Mucosa of stomach (tissue), 1 donor: Measurements from ENCODE around the gene GLRX5.
"Not testable (repeated sequence)": the region's sequence is repeated elsewhere in the genome, so short reads cannot be mapped to it uniquely, and the experiment has no call there.

Experiments used
- H3K27me3 ChIP-seq: one replicate; pipeline ENCODE4 v1.7.0; 2013; ENCODE audit warnings: mild to moderate bottlenecking, low read length; ENCODE audit not compliant: control insufficient read depth, insufficient read depth
- H3K36me3 ChIP-seq: one replicate; pipeline ENCODE4 v1.7.0; 2013; ENCODE audit warnings: low read length; ENCODE audit not compliant: control insufficient read depth, insufficient read depth
- H3K4me1 ChIP-seq: one replicate; pipeline ENCODE4 v1.7.0; 2013; ENCODE audit warnings: mild to moderate bottlenecking, low read length; ENCODE audit not compliant: control insufficient read depth, insufficient read depth
- H3K4me3 ChIP-seq: one replicate; pipeline ENCODE4 v1.7.0; 2013; ENCODE audit warnings: low read length
- H3K9ac ChIP-seq: one replicate; pipeline ENCODE4 v1.7.0; 2013; ENCODE audit warnings: mild to moderate bottlenecking, low read length, moderate library complexity
- H3K9me3 ChIP-seq: one replicate; pipeline ENCODE4 v1.7.0; 2013; ENCODE audit warnings: mild to moderate bottlenecking, low read length, moderate library complexity; ENCODE audit not compliant: control insufficient read depth
- donor health status: Pancreatic carcinoma.

Gene GLRX5

DNA sequence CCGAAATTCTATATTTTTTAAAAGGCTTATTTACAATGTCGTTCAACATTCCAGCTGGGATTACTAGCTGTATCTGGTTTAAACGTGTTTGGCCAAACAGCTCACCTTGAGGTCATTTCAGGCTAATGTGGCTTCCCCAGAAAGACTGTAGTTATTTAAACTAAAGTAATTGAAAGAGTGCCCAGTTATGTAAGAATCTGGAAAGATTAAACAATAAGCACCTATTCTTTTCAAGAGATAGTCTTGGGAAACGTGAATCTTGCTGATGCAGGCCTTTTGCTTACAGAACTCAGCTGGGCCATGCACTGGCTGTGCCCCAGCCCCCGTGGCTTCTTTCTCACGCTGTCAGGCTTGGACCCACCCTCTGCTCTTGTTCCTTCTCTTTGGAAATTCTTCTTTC is 24.4 kb downstream of the GLRX5 start:
- H3K4me1 ChIP-seq = no peaks in the 10 kb centered on the region
- no peaks in the 10 kb centered on the region for H3K9me3 ChIP-seq
- no peak overlapping the region for H3K9ac ChIP-seq
- H3K4me3 ChIP-seq = no peak overlapping the region
- no peaks in the 10 kb centered on the region for H3K27me3 ChIP-seq
- H3K36me3 ChIP-seq = no peaks in the 10 kb centered on the region

DNA sequence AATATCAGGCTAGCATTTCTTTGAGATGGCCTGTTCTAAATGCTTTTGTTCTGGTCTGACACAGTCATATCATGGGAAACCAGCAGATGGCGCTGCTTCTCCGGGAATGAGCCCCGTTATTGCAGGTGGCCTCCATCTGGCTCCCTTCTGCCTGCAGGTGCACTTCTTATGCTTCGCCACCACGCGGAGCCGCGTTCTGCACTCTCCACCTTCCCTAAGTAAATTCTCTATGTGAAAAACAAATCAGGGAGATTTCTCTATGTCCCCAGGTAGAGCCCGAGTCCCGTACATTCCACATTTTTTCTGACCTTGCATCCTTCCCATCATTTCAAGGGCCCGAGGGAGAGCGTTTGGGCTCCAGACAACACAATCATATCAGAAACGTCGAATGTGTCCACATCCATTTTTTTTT is 26.2 kb downstream of the GLRX5 start:
- no peaks in the 10 kb centered on the region for H3K27me3 ChIP-seq
- H3K4me3 ChIP-seq = no peak overlapping the region
- H3K9me3 ChIP-seq = no peaks in the 10 kb centered on the region
- H3K4me1 ChIP-seq = no peaks in the 10 kb centered on the region
- H3K36me3 ChIP-seq = no peaks in the 10 kb centered on the region
- no peak overlapping the region for H3K9ac ChIP-seq

DNA sequence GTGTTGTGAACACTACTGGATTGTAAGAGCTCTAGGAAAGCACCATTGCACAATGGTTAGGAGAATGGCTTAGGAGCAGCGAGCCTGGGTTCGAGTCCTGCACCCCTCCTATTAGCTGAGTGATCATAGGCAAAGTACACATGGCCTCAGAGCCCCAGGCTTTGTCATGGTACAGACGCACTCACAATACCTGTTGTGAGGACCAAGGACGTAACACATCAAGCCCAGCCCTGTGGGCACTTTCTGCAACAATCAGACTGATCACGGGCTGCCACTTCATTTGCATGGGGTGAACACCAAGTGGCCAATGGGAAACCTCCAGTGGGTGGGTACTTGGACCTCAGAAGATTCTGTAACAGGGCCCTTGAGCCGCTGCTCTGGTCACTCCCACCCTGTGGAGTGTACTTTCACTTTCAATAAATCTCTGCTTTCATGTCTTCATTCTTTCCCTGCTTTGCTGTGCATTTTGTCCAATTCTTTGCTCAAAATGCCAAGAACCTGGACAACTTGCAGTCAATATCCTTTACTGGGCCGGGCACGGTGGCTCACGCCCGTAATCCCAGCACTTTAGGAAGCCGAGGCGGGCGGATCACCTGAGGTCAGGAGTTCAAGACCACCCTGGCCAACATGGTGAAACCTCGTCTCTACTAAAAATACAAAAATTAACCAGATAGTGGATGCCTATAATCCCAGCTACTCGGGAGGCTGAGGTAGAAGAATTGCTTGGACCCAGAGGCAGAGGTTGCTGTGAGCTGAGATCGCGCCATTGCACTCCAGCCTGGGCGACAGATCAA is 28.2 kb downstream of the GLRX5 start:
- Histone ChIP-seq H3K4me1 (no peaks in the 10 kb centered on the region), H3K27me3 (no peaks in the 10 kb centered on the region), H3K36me3 (no peaks in the 10 kb centered on the region), H3K4me3 (no peak overlapping the region), H3K9me3 (no peaks in the 10 kb centered on the region), H3K9ac (no peak overlapping the region)

DNA sequence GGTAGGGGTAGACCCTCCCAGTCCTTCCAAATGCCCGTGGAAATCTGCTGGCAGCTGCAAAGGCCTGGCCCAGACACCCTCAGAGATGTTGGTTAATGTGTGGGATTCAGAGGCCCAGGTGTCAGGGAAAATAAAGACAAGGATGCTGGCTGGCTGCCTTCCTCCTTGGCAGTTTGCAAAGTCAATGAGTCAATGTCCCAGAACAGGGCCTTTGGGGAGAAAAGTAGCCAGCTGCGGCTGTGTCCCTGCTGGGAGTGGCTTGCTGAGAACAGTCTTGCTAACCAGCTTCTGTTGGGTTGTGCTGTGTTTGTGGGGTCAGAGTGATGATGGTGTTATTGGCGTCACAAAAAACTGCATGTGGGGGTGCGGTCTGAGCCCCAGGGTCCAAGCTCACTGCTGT is 29.2 kb downstream of the GLRX5 start:
- Histone ChIP-seq H3K9me3 (no peaks in the 10 kb centered on the region), H3K4me1 (no peaks in the 10 kb centered on the region), H3K36me3 (no peaks in the 10 kb centered on the region), H3K4me3 (no peak overlapping the region), H3K27me3 (no peaks in the 10 kb centered on the region), H3K9ac (no peak overlapping the region)

DNA sequence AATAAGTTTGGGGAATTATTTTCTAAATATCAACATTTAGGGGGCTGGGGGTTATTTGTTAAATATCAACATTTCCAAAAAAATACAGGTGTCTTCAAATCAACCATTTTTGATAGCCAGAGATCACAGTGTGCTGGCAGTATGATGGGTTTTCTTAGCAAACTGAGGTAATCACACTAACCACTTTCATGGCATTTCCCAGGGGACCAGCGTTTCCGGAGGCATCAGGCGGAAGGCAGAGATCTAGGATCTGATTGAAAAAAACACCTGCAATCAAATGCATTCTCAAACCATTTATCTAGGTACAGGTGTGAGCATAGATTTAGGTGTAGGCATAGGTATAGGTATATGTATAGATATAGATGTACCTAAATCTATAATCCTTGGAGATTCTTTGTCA is 34.6 kb downstream of the GLRX5 start:
- no peaks in the 10 kb centered on the region for H3K36me3 ChIP-seq
- H3K9ac ChIP-seq = no peak overlapping the region
- no peaks in the 10 kb centered on the region for H3K4me1 ChIP-seq
- no peak overlapping the region for H3K4me3 ChIP-seq
- no peaks in the 10 kb centered on the region for H3K27me3 ChIP-seq
- H3K9me3 ChIP-seq = no peaks in the 10 kb centered on the region

DNA sequence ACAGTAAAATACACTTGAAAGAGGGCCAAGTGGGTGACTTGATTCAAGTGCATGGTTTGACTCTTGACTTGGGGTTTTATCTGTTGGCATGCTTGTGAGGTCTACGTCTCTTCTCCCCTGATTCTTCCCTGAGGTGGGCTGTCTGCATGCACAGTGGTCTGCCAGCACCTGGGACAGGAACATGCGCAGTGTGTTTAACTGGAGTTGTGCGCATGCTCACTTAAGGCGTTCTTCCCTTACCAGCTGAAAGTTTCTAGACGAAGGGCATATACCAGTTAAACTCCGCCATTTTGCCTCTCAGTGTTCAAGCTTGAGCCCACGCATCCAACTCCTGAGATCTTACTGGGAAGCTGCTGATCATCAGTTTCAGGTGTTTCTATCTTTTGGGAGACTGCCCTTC is 38.5 kb downstream of the GLRX5 start:
- no peak overlapping the region for H3K9ac ChIP-seq
- no peaks in the 10 kb centered on the region for H3K27me3 ChIP-seq
- H3K36me3 ChIP-seq = no peaks in the 10 kb centered on the region
- H3K4me3 ChIP-seq = no peak overlapping the region
- no peaks in the 10 kb centered on the region for H3K9me3 ChIP-seq
- H3K4me1 ChIP-seq = no peaks in the 10 kb centered on the region

DNA sequence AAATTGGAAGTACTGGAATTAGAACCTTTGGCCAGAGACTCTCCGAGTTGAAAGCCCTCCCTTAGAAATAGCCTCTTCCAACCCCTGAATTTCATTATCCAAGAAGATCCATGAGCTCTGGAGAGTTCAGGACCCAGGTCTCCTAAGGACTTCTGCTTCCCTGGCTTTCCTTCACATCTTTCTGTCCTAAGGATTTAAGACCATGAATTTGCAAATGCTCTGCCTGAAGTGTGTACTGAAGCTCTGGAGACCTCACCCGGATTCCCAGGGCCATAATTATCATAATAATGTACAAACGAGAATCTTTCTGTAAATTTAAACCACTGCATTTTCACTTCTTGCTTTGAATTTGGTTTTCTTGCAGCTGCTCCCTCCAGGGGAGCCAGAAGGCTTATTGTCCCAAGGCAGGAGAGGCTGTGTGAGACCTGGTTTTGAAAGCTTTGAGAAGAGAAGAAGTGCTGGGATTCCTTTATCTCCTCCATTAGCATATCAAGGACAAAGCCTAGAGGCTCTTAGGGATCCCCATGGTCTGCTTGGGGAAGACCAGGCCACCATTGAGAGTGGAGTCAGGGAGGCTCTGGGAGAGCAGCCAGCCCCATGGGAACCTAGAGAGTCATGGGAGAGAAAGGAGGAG is 41.1 kb downstream of the GLRX5 start:
- H3K4me1 ChIP-seq = no peaks in the 10 kb centered on the region
- H3K9me3 ChIP-seq = no peaks in the 10 kb centered on the region
- no peaks in the 10 kb centered on the region for H3K27me3 ChIP-seq
- H3K4me3 ChIP-seq = no peak overlapping the region
- no peaks in the 10 kb centered on the region for H3K36me3 ChIP-seq
- H3K9ac ChIP-seq = no peak overlapping the region

DNA sequence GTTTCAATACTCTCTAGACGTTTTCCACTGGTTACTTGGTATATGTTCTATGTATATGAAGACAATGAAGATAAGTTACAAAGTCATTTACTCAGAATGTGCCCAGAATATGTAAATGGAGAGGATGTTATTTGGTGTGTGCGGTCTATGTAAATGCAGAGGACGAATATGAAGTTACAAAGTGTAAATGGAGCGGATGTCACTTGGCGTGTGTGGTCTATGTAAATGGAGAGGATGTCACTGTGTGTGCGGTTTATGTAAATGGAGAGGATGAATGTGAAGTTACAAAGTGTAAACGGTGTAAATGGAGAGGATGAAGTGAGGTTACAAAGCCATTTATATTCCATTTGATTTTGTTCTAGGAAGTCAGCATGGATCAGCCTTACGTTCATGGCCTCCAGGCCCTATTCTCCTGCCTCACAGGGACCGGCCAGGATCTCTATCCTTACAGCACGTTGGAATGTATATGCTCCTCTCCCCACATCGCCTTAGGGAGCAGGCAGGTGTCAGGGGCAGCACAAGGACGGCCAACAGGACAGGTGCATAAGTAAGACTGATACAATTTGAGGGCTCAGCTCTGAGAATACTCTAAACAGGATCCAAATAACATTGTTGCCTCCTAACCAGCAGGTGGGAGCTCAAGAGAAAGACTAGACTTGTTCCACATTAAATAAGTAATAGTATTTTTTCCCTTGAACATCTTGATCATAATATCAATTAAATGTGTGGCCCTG is 42.4 kb downstream of the GLRX5 start:
- no peaks in the 10 kb centered on the region for H3K4me1 ChIP-seq
- no peak overlapping the region for H3K9ac ChIP-seq
- H3K36me3 ChIP-seq = no peaks in the 10 kb centered on the region
- H3K4me3 ChIP-seq = no peak overlapping the region
- no peaks in the 10 kb centered on the region for H3K9me3 ChIP-seq
- H3K27me3 ChIP-seq = no peaks in the 10 kb centered on the region

DNA sequence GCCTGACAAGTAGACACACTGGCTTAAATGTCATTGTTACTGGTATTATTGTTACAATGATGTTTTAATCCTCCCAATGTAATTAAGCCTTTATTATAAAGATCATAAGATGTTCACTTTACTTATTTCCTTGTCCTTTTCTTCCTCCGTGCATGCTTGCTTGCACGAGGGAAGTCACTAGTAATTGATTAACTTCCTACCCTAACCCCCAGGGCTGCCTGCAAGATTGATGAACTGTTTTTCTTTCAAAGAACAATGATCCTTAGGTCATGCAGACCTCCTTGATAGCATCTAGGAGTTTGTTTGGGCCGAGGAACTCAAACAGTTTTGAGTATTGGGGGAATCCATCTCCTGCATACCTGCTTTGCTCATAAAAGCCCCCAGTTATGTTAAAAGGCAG is 43.0 kb downstream of the GLRX5 start:
- Histone ChIP-seq H3K9ac (no peak overlapping the region), H3K27me3 (no peaks in the 10 kb centered on the region), H3K4me1 (no peaks in the 10 kb centered on the region), H3K36me3 (no peaks in the 10 kb centered on the region), H3K4me3 (no peak overlapping the region), H3K9me3 (no peaks in the 10 kb centered on the region)

DNA sequence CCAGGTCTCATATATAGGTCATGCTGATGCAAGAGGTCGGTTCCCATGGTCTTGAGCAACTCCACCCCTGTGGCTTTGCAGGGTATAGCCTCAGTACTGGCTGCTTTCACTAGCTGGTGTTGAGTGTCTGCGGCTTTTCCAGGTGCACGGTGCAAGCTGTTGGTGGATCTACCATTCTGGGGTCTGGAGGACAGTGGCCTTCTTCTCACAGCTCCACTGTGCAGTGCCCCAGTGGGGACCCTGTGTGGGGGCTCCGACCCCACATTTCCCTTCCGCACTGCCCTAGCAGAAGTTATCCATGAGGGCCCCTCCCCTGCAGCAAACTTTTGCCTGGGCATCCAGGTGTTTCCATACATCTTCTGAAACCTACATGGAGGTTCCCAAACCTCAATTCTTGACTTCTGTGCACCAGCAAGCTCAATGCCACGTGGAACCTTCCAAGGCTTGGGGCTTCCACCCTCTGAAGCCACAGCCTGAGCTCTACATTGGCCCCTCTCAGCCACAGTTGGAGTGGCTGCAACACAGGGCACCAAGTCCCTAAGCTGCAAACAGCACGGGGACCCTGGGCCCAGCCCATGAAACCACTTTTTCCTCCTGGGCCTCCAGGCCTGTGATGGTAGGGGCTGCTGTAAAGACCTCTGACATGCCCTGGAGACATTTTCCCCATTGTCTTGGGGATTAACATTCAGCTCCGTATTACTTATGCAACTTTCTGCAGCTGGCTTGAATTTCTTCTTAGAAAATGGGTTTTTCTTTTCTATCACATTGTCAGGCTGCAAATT is 49.2 kb downstream of the GLRX5 start:
- not testable (repeated sequence) for H3K4me1 ChIP-seq, H3K36me3 ChIP-seq, H3K9me3 ChIP-seq, H3K4me3 ChIP-seq, H3K27me3 ChIP-seq, H3K9ac ChIP-seq

DNA sequence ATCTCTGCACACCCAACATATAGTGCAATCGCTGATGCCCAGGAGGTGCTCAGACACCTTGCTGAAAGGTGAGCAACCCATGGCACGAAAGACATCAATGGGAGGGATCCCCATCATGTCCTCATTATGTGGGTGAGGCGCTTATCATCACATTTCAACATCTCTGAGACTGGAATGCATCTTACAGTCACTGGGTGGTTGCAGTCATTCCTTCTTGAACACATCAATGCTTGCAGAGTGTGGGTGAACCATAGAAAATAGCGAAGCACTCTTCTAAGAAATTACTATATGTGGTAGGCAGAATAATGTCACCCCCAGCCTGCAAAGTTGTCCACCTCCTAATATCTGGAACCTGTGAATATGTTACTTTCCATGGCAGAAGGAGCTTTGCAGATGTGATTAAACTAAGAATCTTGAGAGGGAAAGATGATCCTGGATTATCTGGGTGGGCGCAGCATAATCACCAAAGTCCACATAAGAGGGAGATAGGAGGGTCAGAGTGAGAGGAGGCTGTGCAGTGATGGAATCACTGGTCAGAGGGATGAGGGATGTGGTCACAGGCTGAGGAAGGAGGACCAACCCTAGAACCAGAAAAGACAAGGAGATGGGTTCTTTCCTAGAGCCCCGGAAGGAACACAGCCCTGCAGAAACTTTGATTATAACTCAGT is 51.2 kb downstream of the GLRX5 start:
- H3K36me3 ChIP-seq = no peaks in the 10 kb centered on the region

More for the DNA sequence above, 51.2 kb downstream of the GLRX5 start:
- Histone ChIP-seq H3K9ac (no peak overlapping the region), H3K4me3 (no peak overlapping the region), H3K4me1 (no peaks in the 10 kb centered on the region), H3K27me3 (no peaks in the 10 kb centered on the region), H3K9me3 (no peaks in the 10 kb centered on the region)
